ENCODE measurements around the gene ZNF492. TPM values are rescaled to one million over a fixed set of nuclear protein-coding genes. Genes with fewer than 3 reads are reported as not detected.
"Not testable (repeated sequence)": the region's sequence is repeated elsewhere in the genome, so short reads cannot be mapped to it uniquely, and the experiment has no call there.

ZNF492 gene
- not detected in 2 replicates for polyA plus RNA-seq
- not detected in 2 replicates for polyA minus RNA-seq

DNA sequence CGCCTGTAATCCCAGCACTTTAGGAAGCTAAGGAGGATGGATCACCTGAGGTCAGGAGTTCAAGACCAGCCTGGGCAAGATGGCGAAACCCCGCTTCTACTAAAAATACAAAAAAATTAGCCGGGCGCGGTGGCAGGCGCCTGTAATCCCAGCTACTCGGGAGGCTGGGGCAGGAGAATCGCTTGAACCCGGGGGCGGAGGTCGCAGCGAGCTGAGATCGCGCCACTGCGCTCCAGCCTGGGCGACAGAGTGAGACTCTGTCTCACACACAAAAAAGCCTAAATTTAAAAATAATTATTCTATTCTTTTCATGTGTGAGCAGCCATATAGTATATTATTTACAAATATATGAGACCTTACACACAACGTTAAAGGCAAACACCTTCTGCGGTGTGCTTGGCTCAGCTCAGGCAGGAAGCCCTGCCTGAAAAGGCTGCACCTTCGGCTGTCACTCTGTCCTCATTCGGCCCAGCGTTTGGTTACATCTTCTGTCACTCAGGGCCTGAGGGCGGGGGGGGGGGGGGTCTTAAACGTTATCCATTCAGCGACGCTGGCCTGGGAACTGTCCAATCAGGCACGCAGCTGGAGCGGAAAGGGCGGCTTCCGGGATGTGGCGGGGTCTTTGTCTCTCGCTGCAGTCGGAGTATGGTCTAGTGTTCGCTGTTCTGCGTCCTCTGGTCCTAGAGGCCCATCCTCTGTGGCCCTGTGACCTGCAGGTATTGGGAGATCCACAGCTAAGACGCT is at the start of gene ZNF492:
Gene ZNF492 (plus strand): TSS at position 619 of the 744 bp plus-strand sequence. CDS start 19,076 bp downstream, outside the sequence.
- not testable (repeated sequence) for H3K9me2 ChIP-seq (ENCODE audit: insufficient read depth, low read length); H3K27me3 ChIP-seq (ENCODE audit: insufficient read depth, low read depth, low read length); H4K20me1 ChIP-seq (ENCODE audit: insufficient read depth); H3K36me3 ChIP-seq (ENCODE audit: insufficient read depth, low read length); H3K79me2 ChIP-seq (replicated peaks; ENCODE audit: insufficient read depth, low read length); H3K4me2 ChIP-seq (ENCODE audit: low read length); H3K9ac ChIP-seq (ENCODE audit: low read length); H3K4me3 ChIP-seq (ENCODE audit: low read length); H3K27ac ChIP-seq (ENCODE audit: low read length); H2AFZ ChIP-seq (ENCODE audit: low read depth, low read length); H3K9me3 ChIP-seq (ENCODE audit: low read length); H3F3A ChIP-seq (ENCODE audit: insufficient read depth, low read length, poor library complexity, severe bottlenecking)

DNA sequence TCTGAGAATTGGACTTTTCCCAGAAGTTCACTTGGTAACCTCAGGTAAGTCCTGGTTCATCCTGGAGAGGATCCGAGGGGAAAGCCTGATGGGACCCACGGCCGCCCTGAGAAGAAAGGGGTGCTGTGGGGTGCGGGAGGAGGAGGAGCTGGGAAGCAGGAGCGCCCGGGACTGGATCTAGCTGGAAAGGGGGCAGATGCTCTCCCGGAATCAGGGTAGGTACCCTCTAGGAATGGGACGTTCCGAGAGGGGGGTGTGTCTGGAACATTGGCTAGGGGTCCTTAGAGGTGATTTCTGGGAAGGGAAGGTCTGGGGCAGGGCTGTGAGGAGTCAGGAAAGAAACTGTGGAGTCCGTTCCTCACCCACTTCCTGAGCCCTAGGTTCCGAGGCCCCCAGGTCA is 38.7 kb upstream of the ZNF492 start:
- TF ChIP-seq EP300 (conservative IDR thresholded peaks at IDR 0.05; ENCODE audit: poor library complexity, severe bottlenecking): no peak
- TF ChIP-seq POLR2AphosphoS5 (IDR thresholded peaks at IDR 0.05): no peak
- TF ChIP-seq MXI1 (conservative IDR thresholded peaks at IDR 0.05; ENCODE audit: poor library complexity, severe bottlenecking): no peak
- TF ChIP-seq EZH2 (IDR thresholded peaks at IDR 0.05; ENCODE audit: borderline replicate concordance, insufficient read depth, low read length, poor library complexity, severe bottlenecking): no peak
- TF ChIP-seq SMC3 (conservative IDR thresholded peaks at IDR 0.05; ENCODE audit: poor library complexity): no peak
- no peak for TF ChIP-seq RAD21 (conservative IDR thresholded peaks at IDR 0.05)
- TF ChIP-seq, protein P1, sequence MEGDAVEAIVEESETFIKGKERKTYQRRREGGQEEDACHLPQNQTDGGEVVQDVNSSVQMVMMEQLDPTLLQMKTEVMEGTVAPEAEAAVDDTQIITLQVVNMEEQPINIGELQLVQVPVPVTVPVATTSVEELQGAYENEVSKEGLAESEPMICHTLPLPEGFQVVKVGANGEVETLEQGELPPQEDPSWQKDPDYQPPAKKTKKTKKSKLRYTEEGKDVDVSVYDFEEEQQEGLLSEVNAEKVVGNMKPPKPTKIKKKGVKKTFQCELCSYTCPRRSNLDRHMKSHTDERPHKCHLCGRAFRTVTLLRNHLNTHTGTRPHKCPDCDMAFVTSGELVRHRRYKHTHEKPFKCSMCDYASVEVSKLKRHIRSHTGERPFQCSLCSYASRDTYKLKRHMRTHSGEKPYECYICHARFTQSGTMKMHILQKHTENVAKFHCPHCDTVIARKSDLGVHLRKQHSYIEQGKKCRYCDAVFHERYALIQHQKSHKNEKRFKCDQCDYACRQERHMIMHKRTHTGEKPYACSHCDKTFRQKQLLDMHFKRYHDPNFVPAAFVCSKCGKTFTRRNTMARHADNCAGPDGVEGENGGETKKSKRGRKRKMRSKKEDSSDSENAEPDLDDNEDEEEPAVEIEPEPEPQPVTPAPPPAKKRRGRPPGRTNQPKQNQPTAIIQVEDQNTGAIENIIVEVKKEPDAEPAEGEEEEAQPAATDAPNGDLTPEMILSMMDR (IDR thresholded peaks at IDR 0.05; ENCODE audit: poor library complexity, severe bottlenecking): no peak
- TF ChIP-seq, protein P2, sequence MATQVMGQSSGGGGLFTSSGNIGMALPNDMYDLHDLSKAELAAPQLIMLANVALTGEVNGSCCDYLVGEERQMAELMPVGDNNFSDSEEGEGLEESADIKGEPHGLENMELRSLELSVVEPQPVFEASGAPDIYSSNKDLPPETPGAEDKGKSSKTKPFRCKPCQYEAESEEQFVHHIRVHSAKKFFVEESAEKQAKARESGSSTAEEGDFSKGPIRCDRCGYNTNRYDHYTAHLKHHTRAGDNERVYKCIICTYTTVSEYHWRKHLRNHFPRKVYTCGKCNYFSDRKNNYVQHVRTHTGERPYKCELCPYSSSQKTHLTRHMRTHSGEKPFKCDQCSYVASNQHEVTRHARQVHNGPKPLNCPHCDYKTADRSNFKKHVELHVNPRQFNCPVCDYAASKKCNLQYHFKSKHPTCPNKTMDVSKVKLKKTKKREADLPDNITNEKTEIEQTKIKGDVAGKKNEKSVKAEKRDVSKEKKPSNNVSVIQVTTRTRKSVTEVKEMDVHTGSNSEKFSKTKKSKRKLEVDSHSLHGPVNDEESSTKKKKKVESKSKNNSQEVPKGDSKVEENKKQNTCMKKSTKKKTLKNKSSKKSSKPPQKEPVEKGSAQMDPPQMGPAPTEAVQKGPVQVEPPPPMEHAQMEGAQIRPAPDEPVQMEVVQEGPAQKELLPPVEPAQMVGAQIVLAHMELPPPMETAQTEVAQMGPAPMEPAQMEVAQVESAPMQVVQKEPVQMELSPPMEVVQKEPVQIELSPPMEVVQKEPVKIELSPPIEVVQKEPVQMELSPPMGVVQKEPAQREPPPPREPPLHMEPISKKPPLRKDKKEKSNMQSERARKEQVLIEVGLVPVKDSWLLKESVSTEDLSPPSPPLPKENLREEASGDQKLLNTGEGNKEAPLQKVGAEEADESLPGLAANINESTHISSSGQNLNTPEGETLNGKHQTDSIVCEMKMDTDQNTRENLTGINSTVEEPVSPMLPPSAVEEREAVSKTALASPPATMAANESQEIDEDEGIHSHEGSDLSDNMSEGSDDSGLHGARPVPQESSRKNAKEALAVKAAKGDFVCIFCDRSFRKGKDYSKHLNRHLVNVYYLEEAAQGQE (IDR thresholded peaks at IDR 0.05; ENCODE audit: borderline replicate concordance): no peak
- no peak for TF ChIP-seq TAF1 (IDR thresholded peaks at IDR 0.05; ENCODE audit: low read depth)
- H3K36me3 ChIP-seq (ENCODE audit: insufficient read depth, low read length): no peaks in the 10 kb centered on the region
- H3K27ac ChIP-seq (ENCODE audit: low read length): no peak overlapping the region
- no peak overlapping the region for H3K4me2 ChIP-seq (ENCODE audit: low read length)
- no peak overlapping the region for H3K9ac ChIP-seq (ENCODE audit: low read length)
- peaks cover 14% of the 10 kb centered on the region for H3K9me3 ChIP-seq (ENCODE audit: low read length)
- no peaks in the 10 kb centered on the region for H4K20me1 ChIP-seq (ENCODE audit: insufficient read depth)
- H3K27me3 ChIP-seq (ENCODE audit: insufficient read depth, low read depth, low read length): no peaks in the 10 kb centered on the region
- H3K4me3 ChIP-seq (ENCODE audit: low read length): no peak overlapping the region
- no peaks in the 10 kb centered on the region for H3K79me2 ChIP-seq (replicated peaks; ENCODE audit: insufficient read depth, low read length)
- H2AFZ ChIP-seq (ENCODE audit: low read depth, low read length): no peak overlapping the region
- H3F3A ChIP-seq (ENCODE audit: insufficient read depth, low read length, poor library complexity, severe bottlenecking): no peaks in the 10 kb centered on the region
- no peaks in the 10 kb centered on the region for H3K9me2 ChIP-seq (ENCODE audit: insufficient read depth, low read length)

Measured in neural cell (in vitro differentiated cells).